Astrocyte of the cerebellum (primary cell): ENCODE data around the gene ACD.
"Not testable (repeated sequence)": the region's sequence is repeated elsewhere in the genome, so short reads cannot be mapped to it uniquely, and the experiment has no call there.

ENCODE experiments used
- DNase-seq: peaks from one replicate; pipeline ENCODE4 v3.0.0-alpha.2; 2011; ENCODE audit warnings: low read depth
- H3K4me3 ChIP-seq: 2 replicates; pipeline ENCODE4 v1.5.1; 2011; ENCODE audit warnings: mild to moderate bottlenecking, low read depth, low read length, moderate library complexity
- CTCF ChIP-seq: IDR thresholded peaks from 2 replicates; pipeline ENCODE4 v1.5.1; 2012; ENCODE audit warnings: low read length, low read depth, moderate library complexity, mild to moderate bottlenecking; ENCODE audit errors: missing control alignments
- in situ Hi-C: cut with HindIII; loops from 2 replicates; pipeline ENCODE4 v1.10.0; 2017; ENCODE audit warnings: low sequenced_read_pairs

Gene ACD

GRCh38 chr16:67703626-67704025 lies 43.6 kb upstream of the ACD start:
- in situ Hi-C loops: no loop called here
- no peak for DNase-seq
- H3K4me3 ChIP-seq: no peak overlapping the region
- TF ChIP-seq CTCF: no peak

GRCh38 chr16:67702130-67702529 lies 42.1 kb upstream of the ACD start:
- TF ChIP-seq CTCF: no peak
- H3K4me3 ChIP-seq: no peak overlapping the region
- in situ Hi-C loops: no loop called here

GRCh38 chr16:67701420-67701819 lies 41.4 kb upstream of the ACD start:
- in situ Hi-C loops: no loop called here
- no peak overlapping the region for H3K4me3 ChIP-seq
- TF ChIP-seq CTCF: no peak
- DNase-seq: no peak

More at GRCh38 chr16:67702130-67702529, 42.1 kb upstream of the ACD start:
- DNase-seq: no peak

GRCh38 chr16:67699265-67699664 lies 39.2 kb upstream of the ACD start:
- H3K4me3 ChIP-seq: no peak overlapping the region
- DNase-seq: no peak
- TF ChIP-seq CTCF: no peak
- in situ Hi-C loops: no loop called here

- no peak for DNase-seq
- TF ChIP-seq CTCF: no peak
- no peak overlapping the region for H3K4me3 ChIP-seq
- in situ Hi-C loops: no loop called here
Measured at GRCh38 chr16:67697422-67698185, 37.5 kb upstream of the ACD start.

GRCh38 chr16:67694611-67695010 lies 34.6 kb upstream of the ACD start:
- TF ChIP-seq CTCF: no peak
- in situ Hi-C loops: no loop called here
- H3K4me3 ChIP-seq: no peak overlapping the region
- no peak for DNase-seq

GRCh38 chr16:67693517-67694285 lies 33.6 kb upstream of the ACD start:
- H3K4me3 ChIP-seq, DNase-seq, in situ Hi-C loops: not testable (repeated sequence)
